GM21360 (cell line): Measurements from ENCODE around the gene PLEKHM2.

ENCODE experiments used
- ATAC-seq: cut with Tn5 transposase; IDR thresholded peaks from one replicate; pipeline ENCODE4 v1.9.1; 2021; ENCODE audit warnings: mild to moderate bottlenecking, moderate library complexity; ENCODE audit not compliant: unreplicated experiment

The PLEKHM2 gene

GRCh38 chr1:15724949-15725880, 41.1 kb downstream of the PLEKHM2 start:
- no peak for ATAC-seq

GRCh38 chr1:15726508-15726907, 42.4 kb downstream of the PLEKHM2 start:
- ATAC-seq = no peak

- no peak for ATAC-seq
Measured at GRCh38 chr1:15727021-15727420, 42.9 kb downstream of the PLEKHM2 start.

- ATAC-seq = no peak
Measured at GRCh38 chr1:15727424-15727823, 43.3 kb downstream of the PLEKHM2 start.

GRCh38 chr1:15727866-15728534, 43.9 kb downstream of the PLEKHM2 start:
- ATAC-seq = no peak

GRCh38 chr1:15728937-15729657, 45.0 kb downstream of the PLEKHM2 start:
- ATAC-seq = no peak

- no peak for ATAC-seq
Measured at GRCh38 chr1:15730423-15730822, 46.3 kb downstream of the PLEKHM2 start.

- no peak for ATAC-seq
Measured at GRCh38 chr1:15730936-15731335, 46.8 kb downstream of the PLEKHM2 start.

- ATAC-seq = no peak
Measured at GRCh38 chr1:15731735-15732685, 47.9 kb downstream of the PLEKHM2 start.

- ATAC-seq = no peak
Measured at GRCh38 chr1:15732686-15733081, 48.6 kb downstream of the PLEKHM2 start.

GRCh38 chr1:15733218-15733725, 49.2 kb downstream of the PLEKHM2 start:
- no peak for ATAC-seq

- ATAC-seq = no peak
Measured at GRCh38 chr1:15733726-15734226, 49.7 kb downstream of the PLEKHM2 start.

GRCh38 chr1:15734296-15734695, 50.2 kb downstream of the PLEKHM2 start:
- ATAC-seq = no peak

GRCh38 chr1:15734901-15735300, 50.8 kb downstream of the PLEKHM2 start:
- ATAC-seq = no peak

GRCh38 chr1:15735304-15736037, 51.4 kb downstream of the PLEKHM2 start:
- no peak for ATAC-seq

- no peak for ATAC-seq
Measured at GRCh38 chr1:15736038-15736891, 52.1 kb downstream of the PLEKHM2 start, which contains the start of gene SLC25A34. Gene SLC25A34 (plus strand): TSS chr1:15736258. CDS start chr1:15736486, 228 bp downstream.

GRCh38 chr1:15736892-15737261, 52.8 kb downstream of the PLEKHM2 start:
- ATAC-seq = no peak
